Activated CD4-positive, alpha-beta memory T cell treated with anti-CD3 and anti-CD28 coated beads, Interleukin-2, amount 10 ng/mL, durations not matched to agents 7 days and 5 days (primary cell): ENCODE measurements around the gene FES. TPM values are rescaled to one million over a fixed set of nuclear protein-coding genes. Genes with fewer than 3 reads are reported as not detected.

Experiments used
- CTCF ChIA-PET: fragments of 350-600 bp; sonication (Branson Sonifier 250); formaldehyde crosslinking; loops from one replicate; lab custom pipeline; 2021; ENCODE audit warnings: antibody characterized with exemption, inconsistent platforms; lab: Charles Lee
- POLR2A ChIA-PET: fragments of 350-600 bp; sonication (Branson Sonifier 250); formaldehyde crosslinking; loops from one replicate; lab custom pipeline; 2021; ENCODE audit warnings: antibody characterized with exemption; lab: Charles Lee
- DNase-seq: peaks from one replicate; pipeline ENCODE4 v3.0.0-alpha.2; 2020
- H3K27ac Mint-ChIP-seq: one replicate; pipeline ENCODE4 v1.8.0; 2021; ENCODE audit warnings: mild to moderate bottlenecking, mixed read lengths
- H3K27me3 Mint-ChIP-seq: one replicate; pipeline ENCODE4 v1.8.0; 2021; ENCODE audit warnings: mixed read lengths
- H3K36me3 Mint-ChIP-seq: one replicate; pipeline ENCODE4 v1.8.0; 2021; ENCODE audit warnings: low read depth, mixed read lengths
- H3K4me1 Mint-ChIP-seq: one replicate; pipeline ENCODE4 v1.8.0; 2021; ENCODE audit warnings: mixed read lengths
- H3K4me3 Mint-ChIP-seq: one replicate; pipeline ENCODE4 v1.8.0; 2021; ENCODE audit warnings: mild to moderate bottlenecking, mixed read lengths
- H3K9me3 Mint-ChIP-seq: one replicate; pipeline ENCODE4 v1.8.0; 2021; ENCODE audit warnings: mixed read lengths
- total RNA-seq, 2 experiments: library from RNA; stranded (reverse); gene quantifications; one replicate each; pipeline ENCODE4 v1.2.3, GENCODE V29; 2021

The FES gene
- total RNA-seq, 2 experiments from 2014 or later, result 31.2 to 32.4 TPM

- POLR2A ChIA-PET, result interaction anchor here (1.1 kb wide), 1 partner anchor 29 kb away, joined by 3 read pairs; no protein-coding TSS in a partner anchor
- no peak for DNase-seq
- CTCF ChIA-PET, result no interaction called here
- Mint-ChIP-seq H3K4me3 (no peak overlapping the region), H3K9me3 (no peaks in the 10 kb centered on the region), H3K27me3 (no peaks in the 10 kb centered on the region), H3K27ac (peak overlapping the region; percentile 45), H3K4me1 (peaks cover 75% of the 10 kb centered on the region), H3K36me3 (peaks cover 73% of the 10 kb centered on the region)
Measured at GRCh38 chr15:90879730-90880366, 4.5 kb upstream of the FES start.

DNA sequence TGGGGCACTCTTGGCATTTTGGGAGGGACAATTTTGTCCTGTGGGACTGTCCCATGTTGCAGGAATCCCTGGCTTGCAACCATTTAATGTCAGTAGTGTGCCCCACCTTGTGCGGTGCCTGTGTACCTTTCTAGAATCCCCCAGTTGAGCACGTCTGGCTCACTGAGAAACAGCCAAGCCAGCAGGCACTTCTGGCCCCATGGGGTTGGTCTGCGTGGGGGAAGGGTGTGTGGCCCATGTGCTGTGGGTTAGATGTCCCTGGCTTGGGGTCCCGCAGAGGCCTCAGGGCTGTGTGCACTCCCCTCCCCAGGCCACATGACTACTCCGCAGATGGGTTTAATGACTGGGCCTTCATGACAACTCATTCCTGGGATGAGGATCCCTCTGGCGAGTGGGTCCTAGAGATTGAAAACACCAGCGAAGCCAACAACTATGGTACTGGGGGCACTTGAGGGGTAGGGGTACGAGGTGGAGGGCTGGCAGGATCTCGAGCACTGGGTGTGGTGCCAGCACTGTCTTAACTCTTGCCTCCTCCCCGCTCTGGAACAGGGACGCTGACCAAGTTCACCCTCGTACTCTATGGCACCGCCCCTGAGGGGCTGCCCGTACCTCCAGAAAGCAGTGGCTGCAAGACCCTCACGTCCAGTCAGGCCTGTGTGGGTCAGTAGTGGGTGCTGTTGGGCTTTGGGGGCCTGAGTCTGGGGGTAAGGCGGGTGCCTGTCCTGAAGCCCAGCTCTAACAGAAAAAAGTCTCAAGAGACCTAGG lies 3.7 kb upstream of the FES start:
- peaks cover 75% of the 10 kb centered on the region for H3K4me1 Mint-ChIP-seq

DNA sequence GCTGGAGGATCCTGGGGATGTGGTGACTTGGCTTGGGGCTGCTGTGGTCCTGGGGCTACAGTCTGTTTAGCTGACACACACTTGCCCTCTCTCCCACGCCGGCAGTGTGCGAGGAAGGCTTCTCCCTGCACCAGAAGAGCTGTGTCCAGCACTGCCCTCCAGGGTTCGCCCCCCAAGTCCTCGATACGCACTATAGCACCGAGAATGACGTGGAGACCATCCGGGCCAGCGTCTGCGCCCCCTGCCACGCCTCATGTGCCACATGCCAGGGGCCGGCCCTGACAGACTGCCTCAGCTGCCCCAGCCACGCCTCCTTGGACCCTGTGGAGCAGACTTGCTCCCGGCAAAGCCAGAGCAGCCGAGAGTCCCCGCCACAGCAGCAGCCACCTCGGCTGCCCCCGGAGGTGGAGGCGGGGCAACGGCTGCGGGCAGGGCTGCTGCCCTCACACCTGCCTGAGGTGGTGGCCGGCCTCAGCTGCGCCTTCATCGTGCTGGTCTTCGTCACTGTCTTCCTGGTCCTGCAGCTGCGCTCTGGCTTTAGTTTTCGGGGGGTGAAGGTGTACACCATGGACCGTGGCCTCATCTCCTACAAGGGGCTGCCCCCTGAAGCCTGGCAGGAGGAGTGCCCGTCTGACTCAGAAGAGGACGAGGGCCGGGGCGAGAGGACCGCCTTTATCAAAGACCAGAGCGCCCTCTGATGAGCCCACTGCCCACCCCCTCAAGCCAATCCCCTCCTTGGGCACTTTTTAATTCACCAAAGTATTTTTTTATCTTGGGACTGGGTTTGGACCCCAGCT lies 2.9 kb upstream of the FES start:
- POLR2A ChIA-PET, result interaction anchor here (1.1 to 3.1 kb wide), 6 partner anchors 8 to 237 kb away, joined by 3 to 10 read pairs (median 4); partner anchors contain the start of genes BLM and MAN2A2
- Mint-ChIP-seq H3K27me3 (no peaks in the 10 kb centered on the region), H3K9me3 (no peaks in the 10 kb centered on the region), H3K4me3 (no peak overlapping the region), H3K36me3 (peaks cover 62% of the 10 kb centered on the region), H3K4me1 (peaks cover 75% of the 10 kb centered on the region), H3K27ac (no peak overlapping the region)
- CTCF ChIA-PET, result interaction anchor here (1.2 kb wide), 1 partner anchor 66 kb away, joined by 3 read pairs; no protein-coding TSS in a partner anchor
- no peak for DNase-seq

More for the DNA sequence above, 3.7 kb upstream of the FES start:
- POLR2A ChIA-PET, result interaction anchor here (3.1 kb wide), 1 partner anchor 163 kb away, joined by 10 read pairs; the partner anchor contains the start of gene BLM
- Mint-ChIP-seq H3K27me3 (no peaks in the 10 kb centered on the region), H3K4me3 (no peak overlapping the region), H3K9me3 (no peaks in the 10 kb centered on the region), H3K36me3 (peaks cover 66% of the 10 kb centered on the region), H3K27ac (peak overlapping the region; percentile 52)
- no peak for DNase-seq
- CTCF ChIA-PET, result interaction anchor here (1.2 kb wide), 1 partner anchor 66 kb away, joined by 3 read pairs; no protein-coding TSS in a partner anchor

GRCh38 chr15:90881978-90882721 lies 2.2 kb upstream of the FES start:
- Mint-ChIP-seq H3K27ac (peak overlapping the region; percentile 71), H3K36me3 (peaks cover 57% of the 10 kb centered on the region), H3K27me3 (no peaks in the 10 kb centered on the region), H3K4me1 (peaks cover 69% of the 10 kb centered on the region), H3K9me3 (no peaks in the 10 kb centered on the region), H3K4me3 (no peak overlapping the region)
- POLR2A ChIA-PET, result interaction anchor here (1.1 to 3.1 kb wide), 7 partner anchors 9 to 238 kb away, joined by 3 to 10 read pairs (median 5); partner anchors contain the start of genes BLM and MAN2A2
- DNase-seq, result no peak
- CTCF ChIA-PET, result interaction anchor here (1.2 kb wide), 1 partner anchor 67 kb away, joined by 3 read pairs; no protein-coding TSS in a partner anchor

- H3K36me3 Mint-ChIP-seq, result peaks cover 54% of the 10 kb centered on the region
- H3K9me3 Mint-ChIP-seq, result no peaks in the 10 kb centered on the region
- H3K4me3 Mint-ChIP-seq, result no peak overlapping the region
- ChIA-PET CTCF (no interaction called here), POLR2A (interaction anchor here (0.7 to 4.6 kb wide), 7 partner anchors 9 to 238 kb away, joined by 3 to 26 read pairs (median 9); partner anchors contain the start of gene BLM)
- peaks cover 63% of the 10 kb centered on the region for H3K4me1 Mint-ChIP-seq
- peak overlapping the region; percentile 71 for H3K27ac Mint-ChIP-seq
- no peaks in the 10 kb centered on the region for H3K27me3 Mint-ChIP-seq
- DNase-seq, result no peak
Measured at GRCh38 chr15:90882781-90883525, 1.4 kb upstream of the FES start.

DNA sequence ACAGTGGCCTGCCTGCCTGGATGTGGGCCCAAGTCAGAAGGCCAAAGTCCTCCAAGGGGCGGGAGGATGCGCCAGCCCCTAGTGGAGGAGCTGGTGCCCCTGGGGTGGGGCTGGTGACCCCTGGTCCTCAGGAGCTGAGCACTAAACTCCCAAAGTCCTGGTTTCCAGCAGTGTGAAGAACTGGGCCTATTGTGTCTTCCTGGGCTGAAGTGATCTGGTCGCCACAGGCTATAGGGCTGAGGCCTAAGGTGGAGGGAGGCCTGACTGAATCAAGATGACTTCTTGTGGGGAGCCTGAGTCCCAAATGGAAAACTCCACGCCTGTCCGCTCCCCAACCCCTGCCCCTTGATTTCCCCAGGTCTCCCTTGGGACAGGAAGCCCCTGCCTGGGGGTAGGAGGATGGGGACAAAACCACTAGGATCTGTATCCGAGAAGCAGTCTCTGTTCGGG lies 753 bp upstream of the FES start:
- Mint-ChIP-seq H3K36me3 (peaks cover 52% of the 10 kb centered on the region), H3K9me3 (no peaks in the 10 kb centered on the region), H3K27ac (peak overlapping the region; percentile 71), H3K27me3 (no peaks in the 10 kb centered on the region), H3K4me1 (peaks cover 62% of the 10 kb centered on the region), H3K4me3 (no peak overlapping the region)
- DNase-seq, result no peak
- POLR2A ChIA-PET, result interaction anchor here (0.7 to 4.6 kb wide), 9 partner anchors 10 to 236 kb away, joined by 3 to 26 read pairs (median 17); partner anchors contain the start of gene BLM
- CTCF ChIA-PET, result interaction anchor here (3.0 kb wide), 1 partner anchor 166 kb away, joined by 32 read pairs; the partner anchor contains the start of gene BLM

DNA sequence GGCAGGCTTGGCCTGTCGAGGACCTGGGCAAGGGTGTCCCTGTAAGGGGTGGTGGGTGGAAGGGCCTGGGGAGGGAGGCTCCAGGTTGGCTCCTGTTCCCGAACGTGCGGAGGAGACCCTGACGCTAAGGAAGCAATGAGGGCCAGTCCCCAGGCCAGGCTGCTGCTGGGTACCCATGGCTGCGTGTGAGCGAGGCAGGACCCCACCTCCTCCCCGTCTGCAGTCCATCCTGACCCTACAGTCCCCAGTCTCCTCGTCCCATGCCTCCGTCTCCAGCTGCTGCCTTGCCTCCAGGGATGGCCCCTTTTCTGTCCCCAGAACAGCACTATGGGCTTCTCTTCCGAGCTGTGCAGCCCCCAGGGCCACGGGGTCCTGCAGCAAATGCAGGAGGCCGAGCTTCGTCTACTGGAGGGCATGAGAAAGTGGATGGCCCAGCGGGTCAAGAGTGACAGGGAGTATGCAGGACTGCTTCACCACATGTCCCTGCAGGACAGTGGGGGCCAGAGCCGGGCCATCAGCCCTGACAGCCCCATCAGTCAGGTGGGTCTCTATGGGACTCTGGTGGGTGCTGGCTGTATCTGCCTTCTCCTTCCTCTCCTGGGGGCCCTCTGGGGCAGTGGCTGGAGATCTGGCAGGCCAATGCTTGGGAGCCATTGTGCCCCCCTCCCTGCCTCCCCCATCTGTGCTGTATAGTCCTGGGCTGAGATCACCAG lies 571 bp downstream of the FES start:
- Mint-ChIP-seq H3K27ac (peak overlapping the region; percentile 78), H3K4me3 (peak overlapping the region; percentile 41), H3K9me3 (no peaks in the 10 kb centered on the region), H3K36me3 (peaks cover 48% of the 10 kb centered on the region), H3K4me1 (peaks cover 58% of the 10 kb centered on the region), H3K27me3 (no peaks in the 10 kb centered on the region)
- CTCF ChIA-PET, result interaction anchor here (0.8 to 3.5 kb wide), 39 partner anchors 11 to 591 kb away, joined by 3 to 36 read pairs (median 5); partner anchors contain the start of genes BLM, FURIN, HDDC3 and MAN2A2
- POLR2A ChIA-PET, result interaction anchor here (0.8 to 4.6 kb wide), 18 partner anchors 9 to 237 kb away, joined by 3 to 26 read pairs (median 10); partner anchors contain the start of genes BLM, HDDC3, MAN2A2 and UNC45A
- DNase-seq, result no peak

DNA sequence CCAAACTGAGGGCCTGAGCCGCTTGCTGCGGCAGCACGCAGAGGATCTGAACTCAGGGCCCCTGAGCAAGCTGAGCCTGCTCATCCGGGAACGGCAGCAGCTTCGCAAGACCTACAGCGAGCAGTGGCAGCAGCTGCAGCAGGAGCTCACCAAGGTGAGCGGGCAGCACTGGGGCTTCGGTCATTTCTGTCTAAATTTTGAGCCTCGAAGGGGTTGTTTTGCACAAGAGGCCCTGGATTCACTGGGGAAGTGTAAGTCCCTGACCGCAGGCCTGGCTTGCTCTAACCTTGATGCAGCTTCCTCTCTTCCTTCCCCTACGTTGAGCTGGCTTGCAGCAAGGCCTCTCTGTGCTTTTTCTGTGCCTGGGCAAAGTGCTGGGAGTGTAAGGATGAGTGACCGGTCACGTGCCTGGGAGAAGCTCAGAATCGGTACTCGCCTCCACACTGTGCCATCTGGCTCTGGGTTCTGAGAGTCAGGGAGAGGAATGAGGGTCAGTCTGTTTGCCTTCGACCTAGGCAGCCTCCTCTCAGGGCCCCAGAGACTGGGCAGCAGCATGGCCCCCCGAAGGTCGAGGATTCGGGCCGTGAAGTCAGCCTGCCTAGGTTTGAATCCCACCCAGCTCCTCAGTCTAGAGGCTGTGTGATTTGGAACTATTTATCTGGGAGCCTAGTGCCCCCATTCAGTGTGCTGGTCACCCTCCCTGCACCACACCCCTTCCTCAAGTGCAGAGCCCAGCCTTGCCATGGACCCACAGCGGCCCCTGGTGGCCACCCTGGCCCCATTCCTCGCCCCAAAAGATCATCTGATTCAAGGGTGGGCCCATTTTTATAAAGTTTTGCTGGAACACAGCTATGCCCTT lies 1.4 kb downstream of the FES start:
- CTCF ChIA-PET, result interaction anchor here (0.7 to 3.5 kb wide), 52 partner anchors 11 to 592 kb away, joined by 3 to 36 read pairs (median 4); partner anchors contain the start of genes BLM, FURIN, HDDC3 and MAN2A2
- no peaks in the 10 kb centered on the region for H3K27me3 Mint-ChIP-seq
- DNase-seq, result peak; percentile 83
- H3K4me3 Mint-ChIP-seq, result peak overlapping the region; percentile 41
- peaks cover 42% of the 10 kb centered on the region for H3K36me3 Mint-ChIP-seq
- H3K27ac Mint-ChIP-seq, result peak overlapping the region; percentile 78
- POLR2A ChIA-PET, result interaction anchor here (0.8 to 4.6 kb wide), 19 partner anchors 10 to 238 kb away, joined by 3 to 26 read pairs (median 8); partner anchors contain the start of genes BLM, HDDC3, MAN2A2 and UNC45A
- peaks cover 58% of the 10 kb centered on the region for H3K4me1 Mint-ChIP-seq
- H3K9me3 Mint-ChIP-seq, result no peaks in the 10 kb centered on the region

- H3K9me3 Mint-ChIP-seq, result no peaks in the 10 kb centered on the region
- CTCF ChIA-PET, result interaction anchor here (0.5 to 3.5 kb wide), 39 partner anchors 10 to 566 kb away, joined by 3 to 36 read pairs (median 5); partner anchors contain the start of genes BLM, HDDC3, MAN2A2 and UNC45A
- H3K4me1 Mint-ChIP-seq, result peaks cover 56% of the 10 kb centered on the region
- H3K27me3 Mint-ChIP-seq, result no peaks in the 10 kb centered on the region
- no peak for DNase-seq
- H3K36me3 Mint-ChIP-seq, result peaks cover 36% of the 10 kb centered on the region
- no peak overlapping the region for H3K4me3 Mint-ChIP-seq
- H3K27ac Mint-ChIP-seq, result peak overlapping the region; percentile 78
- POLR2A ChIA-PET, result interaction anchor here (1.0 to 4.6 kb wide), 13 partner anchors 10 to 238 kb away, joined by 3 to 26 read pairs (median 15); partner anchors contain the start of genes BLM, HDDC3 and MAN2A2
Measured at GRCh38 chr15:90886291-90886614, 1.9 kb downstream of the FES start.
